Bronchial epithelial cell (primary cell): ENCODE data around the gene COL13A1. TPM values are rescaled to one million over a fixed set of nuclear protein-coding genes. Genes with fewer than 3 reads are reported as not detected.

Experiments
- DNase-seq: peaks from one replicate; pipeline ENCODE4 v3.0.0-alpha.2; 2010; ENCODE audit warnings: low read depth
- FAIRE-seq: peaks from 2 replicates; lab custom pipeline; 2011; peaks lifted over from hg19 to GRCh38; lab: Jason Lieb, UNC
- H3K27me3 ChIP-seq: 2 replicates; pipeline ENCODE4 v1.5.1; 2011; ENCODE audit warnings: low read length; ENCODE audit not compliant: control insufficient read depth, insufficient read depth
- H3K36me3 ChIP-seq: 2 replicates; pipeline ENCODE4 v1.5.1; 2011; ENCODE audit warnings: low read length; ENCODE audit not compliant: control insufficient read depth, insufficient read depth
- H3K4me3 ChIP-seq: 2 replicates; pipeline ENCODE4 v1.5.1; 2011; ENCODE audit warnings: mild to moderate bottlenecking, low read depth, low read length, control low read depth
- CTCF ChIP-seq: IDR thresholded peaks from 2 replicates; pipeline ENCODE4 v1.5.1; 2011; ENCODE audit warnings: mild to moderate bottlenecking, moderate library complexity, low read length, control low read depth, inconsistent platforms; ENCODE audit not compliant: insufficient read depth, severe bottlenecking
- total RNA-seq: library from RNA; depleted of rRNA; stranded (reverse); fragments of >200 nt; gene quantifications from 2 replicates; pipeline ENCODE4 v1.2.1, GENCODE V29; 2014

Gene COL13A1
- under 0.01 TPM in 1 of 2 replicates, not detected in the other for total RNA-seq

- FAIRE-seq (no peak), DNase-seq (peak; percentile 66)
- Histone ChIP-seq H3K27me3 (peaks cover 4% of the 10 kb centered on the region), H3K4me3 (peak within 1 kb of the TSS; percentile 41), H3K36me3 (no peaks in the 10 kb centered on the region)
- TF ChIP-seq CTCF: no peak
These were observed at the start of gene COL13A1 for GRCh38 chr10:69801434-69802315. COL13A1 (plus strand) TSS chr10:69801906; CDS start chr10:69802424, 518 bp downstream.

DNA sequence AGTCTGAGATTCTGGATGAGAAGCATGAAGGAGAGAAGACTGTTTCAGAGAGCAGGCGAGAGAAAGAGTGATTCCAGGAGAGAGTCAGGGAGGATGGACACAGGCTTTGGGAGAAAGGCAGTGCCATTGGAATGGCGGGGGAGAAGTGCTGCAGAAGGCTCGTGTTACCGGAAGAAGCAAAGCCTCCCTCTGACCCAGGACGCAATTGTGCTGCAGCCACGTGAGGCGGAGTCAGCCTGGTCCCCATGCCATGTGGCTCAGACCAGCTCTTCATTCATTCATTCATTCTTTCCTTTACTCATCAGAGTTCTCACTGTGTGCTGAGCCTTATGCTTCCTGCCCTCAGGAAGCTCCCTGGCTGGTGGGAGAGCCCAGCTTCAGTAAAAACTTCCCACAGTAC lies 49.2 kb upstream of the COL13A1 start:
- Histone ChIP-seq H3K4me3 (no peak overlapping the region), H3K36me3 (no peaks in the 10 kb centered on the region), H3K27me3 (peaks cover 5% of the 10 kb centered on the region)
- no peak for DNase-seq
- no peak for FAIRE-seq
- no peak for TF ChIP-seq CTCF

DNA sequence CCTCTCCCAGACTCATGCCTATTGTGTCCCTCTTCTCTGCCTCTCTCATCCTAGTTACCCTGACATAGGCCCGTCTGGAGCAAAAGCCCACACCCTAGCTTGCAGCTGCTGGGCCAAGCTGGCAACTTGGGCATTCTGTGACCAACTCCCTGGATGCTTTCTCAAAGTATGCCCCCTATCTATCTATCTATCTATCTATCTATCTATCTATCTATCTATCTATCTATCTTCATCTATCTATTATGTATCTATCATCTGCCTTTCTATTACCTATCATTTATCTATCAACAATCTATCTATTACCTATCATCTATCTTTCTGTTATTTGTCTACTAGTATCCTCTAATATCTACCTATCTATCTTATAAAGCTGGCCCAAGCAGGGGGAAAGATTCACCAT lies 45.4 kb upstream of the COL13A1 start:
- Histone ChIP-seq H3K36me3 (no peaks in the 10 kb centered on the region), H3K27me3 (peaks cover 6% of the 10 kb centered on the region), H3K4me3 (no peak overlapping the region)
- FAIRE-seq: no peak
- no peak for DNase-seq
- TF ChIP-seq CTCF: no peak

DNA sequence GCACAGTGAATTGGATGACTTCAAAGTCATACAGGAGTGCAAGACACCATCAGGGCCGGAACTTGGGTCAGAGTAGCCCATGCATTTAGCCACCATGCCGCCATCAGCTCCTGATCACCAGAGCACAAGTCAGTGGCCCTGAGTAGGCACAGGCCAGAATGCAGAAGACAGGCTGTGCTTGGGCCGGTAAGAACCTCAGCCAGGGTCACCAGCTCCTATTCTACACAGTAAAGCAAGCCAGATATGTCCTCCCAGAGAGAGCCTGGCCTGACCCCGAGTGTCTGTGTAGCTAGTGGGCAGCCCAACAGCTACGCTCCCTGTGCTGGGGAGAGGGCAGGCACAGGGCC lies 44.5 kb upstream of the COL13A1 start:
- Histone ChIP-seq H3K4me3 (no peak overlapping the region), H3K27me3 (peaks cover 7% of the 10 kb centered on the region), H3K36me3 (no peaks in the 10 kb centered on the region)
- no peak for TF ChIP-seq CTCF
- FAIRE-seq (no peak), DNase-seq (no peak)

DNA sequence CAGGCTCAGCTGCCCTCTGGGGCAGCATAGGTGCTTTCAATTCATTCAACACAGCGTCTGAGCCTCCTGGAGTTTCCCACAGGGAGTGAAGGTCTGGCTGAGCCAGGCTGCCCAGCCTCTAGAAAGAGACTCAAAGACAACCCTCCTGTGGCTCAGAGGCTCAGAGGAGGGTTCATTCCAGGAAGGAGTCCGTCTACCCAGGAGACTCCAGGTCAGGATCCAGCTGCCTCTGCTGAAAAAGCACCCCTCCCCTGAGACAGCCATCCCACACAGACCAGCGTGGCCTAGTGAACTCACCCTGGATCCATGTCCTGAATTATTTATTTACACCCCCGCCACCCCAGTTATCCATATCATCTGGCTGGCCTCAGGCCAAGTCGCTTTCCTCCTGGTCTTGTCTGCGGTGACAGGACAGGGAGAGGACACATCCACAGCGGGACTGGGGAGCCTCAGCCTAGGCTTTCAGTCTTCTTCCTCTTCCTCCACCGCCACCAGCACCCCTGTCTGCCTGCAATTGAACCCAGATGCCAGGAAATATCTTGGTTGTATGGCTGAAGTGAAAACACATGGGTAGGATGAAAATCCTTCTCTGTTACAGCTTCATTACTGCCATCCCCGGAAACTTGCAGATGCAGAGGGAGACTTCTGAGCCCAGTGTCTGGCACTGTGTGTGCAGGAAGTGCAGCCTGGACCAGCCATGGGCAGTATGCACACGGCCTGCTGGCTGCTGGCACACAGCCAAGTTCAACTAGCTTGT lies 44.0 kb upstream of the COL13A1 start:
- Histone ChIP-seq H3K36me3 (no peaks in the 10 kb centered on the region), H3K4me3 (no peak overlapping the region), H3K27me3 (peaks cover 3% of the 10 kb centered on the region)
- no peak for DNase-seq
- TF ChIP-seq CTCF: no peak
- FAIRE-seq: no peak
